22Rv1 (cell line): ENCODE results near the gene ABLIM2.
A peak's percentile ranks its signal among the peaks of the same experiment; 100 is the strongest.

Experiments used
- H3K27ac ChIP-seq: fragments of 450-650 bp; 2 replicates; pipeline ENCODE4 v1.5.1; 2017
- ZFX ChIP-seq: fragments of 450-650 bp; IDR thresholded peaks from 2 replicates; pipeline ENCODE4 v1.6.1; 2017; ENCODE audit warnings: antibody characterized with exemption, borderline replicate concordance
- TF ChIP-seq, protein P1 (sequence below): fragments of 450-650 bp; IDR thresholded peaks from 2 replicates; pipeline ENCODE4 v1.5.1; 2017; ENCODE audit warnings: mild to moderate bottlenecking

Gene ABLIM2

DNA sequence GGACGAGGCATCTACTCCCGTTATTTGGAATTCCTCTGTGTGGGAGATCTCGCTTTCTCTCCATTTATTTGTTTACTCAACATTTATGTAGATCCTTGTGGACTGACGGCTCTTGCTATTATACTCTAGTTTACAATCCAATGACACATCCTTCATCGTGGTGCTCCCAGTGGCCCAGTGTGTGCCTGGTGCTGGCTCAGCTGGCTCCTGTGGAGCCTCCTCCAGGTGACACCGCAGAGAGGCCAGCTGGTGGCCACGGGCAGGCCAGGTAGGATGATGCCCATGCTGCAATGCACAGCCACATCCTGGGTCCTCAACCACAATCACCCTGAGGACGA is 134.9 kb downstream of the ABLIM2 start:
- H3K27ac ChIP-seq = no peak overlapping the region
- TF ChIP-seq, protein P1, sequence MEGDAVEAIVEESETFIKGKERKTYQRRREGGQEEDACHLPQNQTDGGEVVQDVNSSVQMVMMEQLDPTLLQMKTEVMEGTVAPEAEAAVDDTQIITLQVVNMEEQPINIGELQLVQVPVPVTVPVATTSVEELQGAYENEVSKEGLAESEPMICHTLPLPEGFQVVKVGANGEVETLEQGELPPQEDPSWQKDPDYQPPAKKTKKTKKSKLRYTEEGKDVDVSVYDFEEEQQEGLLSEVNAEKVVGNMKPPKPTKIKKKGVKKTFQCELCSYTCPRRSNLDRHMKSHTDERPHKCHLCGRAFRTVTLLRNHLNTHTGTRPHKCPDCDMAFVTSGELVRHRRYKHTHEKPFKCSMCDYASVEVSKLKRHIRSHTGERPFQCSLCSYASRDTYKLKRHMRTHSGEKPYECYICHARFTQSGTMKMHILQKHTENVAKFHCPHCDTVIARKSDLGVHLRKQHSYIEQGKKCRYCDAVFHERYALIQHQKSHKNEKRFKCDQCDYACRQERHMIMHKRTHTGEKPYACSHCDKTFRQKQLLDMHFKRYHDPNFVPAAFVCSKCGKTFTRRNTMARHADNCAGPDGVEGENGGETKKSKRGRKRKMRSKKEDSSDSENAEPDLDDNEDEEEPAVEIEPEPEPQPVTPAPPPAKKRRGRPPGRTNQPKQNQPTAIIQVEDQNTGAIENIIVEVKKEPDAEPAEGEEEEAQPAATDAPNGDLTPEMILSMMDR = no peak
- TF ChIP-seq ZFX = no peak

DNA sequence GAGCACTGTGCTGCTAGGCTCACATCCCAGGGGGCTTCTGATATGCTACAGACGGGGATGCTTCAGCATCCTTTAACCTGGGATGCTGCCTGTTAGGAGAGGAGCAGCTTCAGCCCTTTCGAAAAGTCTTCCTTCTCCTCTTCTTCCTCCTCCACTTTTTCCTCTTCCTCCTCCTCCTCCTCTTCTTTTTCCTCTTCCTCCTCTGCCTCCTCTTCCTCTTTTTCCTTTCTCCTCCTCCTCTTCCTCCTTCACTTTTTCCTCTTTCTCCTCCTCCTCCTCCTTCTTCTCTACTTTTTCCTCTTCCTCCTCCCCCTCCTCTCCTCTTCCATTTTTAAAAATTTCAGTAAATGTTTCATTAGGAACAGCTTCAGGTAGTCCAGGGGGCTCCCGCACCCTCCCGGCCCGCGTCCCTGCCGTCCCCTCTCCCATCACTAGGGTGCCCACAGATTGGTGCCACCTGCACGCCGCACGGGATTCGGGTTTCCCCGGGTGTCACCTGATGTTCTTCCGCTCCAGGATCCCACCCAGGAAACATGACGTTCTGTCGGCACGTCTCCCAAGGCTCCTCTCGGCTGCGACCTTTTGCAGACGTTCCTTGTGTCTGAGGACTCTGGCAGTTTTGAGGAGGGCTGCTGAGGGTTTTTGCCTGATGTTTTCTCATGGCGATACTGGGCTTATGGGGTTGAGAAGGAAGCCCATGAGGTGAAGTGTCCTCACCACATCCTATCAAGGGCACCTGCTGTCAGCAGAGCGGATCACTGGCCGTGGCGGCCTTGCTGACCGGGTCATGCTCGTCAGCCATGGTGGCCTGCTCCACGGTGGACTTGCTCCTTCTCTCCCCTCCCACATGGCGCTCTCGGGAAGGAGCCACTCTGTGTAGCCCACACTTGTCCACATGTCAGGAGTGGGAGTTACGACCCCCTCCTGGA is 135.6 kb downstream of the ABLIM2 start:
- H3K27ac ChIP-seq = no peak overlapping the region
- TF ChIP-seq, protein P1 = no peak
- no peak for TF ChIP-seq ZFX

DNA sequence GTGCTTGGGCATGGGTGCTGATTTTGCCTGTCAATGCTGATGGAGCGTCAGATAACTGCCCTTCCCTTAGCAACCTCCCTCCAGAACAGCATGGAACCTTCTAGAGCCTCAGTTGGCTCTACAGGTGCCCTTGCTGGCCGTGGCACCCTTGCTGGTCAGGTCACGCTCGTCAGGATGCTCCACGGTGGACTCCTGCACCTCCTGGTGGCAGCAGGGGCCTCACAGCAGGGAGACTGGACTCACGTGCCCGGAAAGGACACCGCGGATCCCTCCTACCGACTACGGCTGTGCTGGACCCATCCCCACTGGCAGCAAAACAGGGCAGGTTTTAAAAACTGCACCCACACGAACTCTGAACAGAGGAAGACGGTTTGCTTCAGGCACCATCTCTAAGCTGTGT is 136.8 kb downstream of the ABLIM2 start:
- no peak for TF ChIP-seq ZFX
- no peak overlapping the region for H3K27ac ChIP-seq

DNA sequence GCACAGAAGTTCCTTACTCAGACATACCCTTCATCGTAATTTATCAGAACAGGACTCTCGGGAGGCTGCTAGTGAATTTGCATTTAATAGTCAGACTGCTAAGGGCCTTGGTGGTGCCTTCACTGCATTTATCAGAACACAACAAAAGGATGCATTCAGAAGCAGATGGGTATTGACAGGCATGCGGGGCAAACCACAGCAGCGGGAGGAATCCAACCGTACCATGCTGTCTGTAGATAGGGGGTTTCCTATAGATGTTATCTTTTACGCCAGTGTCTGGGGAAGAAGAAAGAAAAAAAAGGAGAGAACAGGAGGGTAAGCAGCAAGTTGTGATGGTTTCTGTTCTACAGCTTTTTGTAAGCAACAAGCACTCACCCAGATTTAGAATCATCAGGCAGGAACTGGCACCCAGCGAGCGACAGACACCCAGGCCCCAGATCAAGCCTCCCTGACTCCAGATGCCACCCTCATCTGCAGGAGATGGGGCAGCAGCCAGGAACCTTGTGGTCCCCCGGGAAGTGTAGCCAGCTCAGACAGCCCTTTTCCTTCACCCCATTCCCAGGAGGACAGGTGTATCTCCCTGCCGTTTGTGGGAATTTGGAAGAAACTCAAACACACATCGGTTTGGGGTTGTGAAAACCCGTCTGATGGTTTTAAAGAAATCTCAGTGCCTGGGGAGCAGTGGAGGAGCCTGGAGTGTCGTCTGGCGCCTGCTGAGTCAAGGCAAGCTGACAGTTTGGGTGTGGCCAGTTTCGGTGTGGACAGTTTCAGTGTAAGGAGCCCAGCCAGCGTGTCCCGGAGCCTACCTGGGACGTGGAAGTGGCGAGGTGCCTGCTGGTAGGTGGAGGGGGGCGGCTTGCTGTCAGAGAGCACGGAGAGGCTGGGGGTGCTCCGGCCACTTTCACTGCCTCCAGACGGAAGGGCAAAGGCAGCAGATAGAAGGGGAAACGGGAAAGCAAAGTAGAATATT is 138.9 kb downstream of the ABLIM2 start:
- H3K27ac ChIP-seq = no peak overlapping the region
- TF ChIP-seq, protein P1 = no peak
- no peak for TF ChIP-seq ZFX

DNA sequence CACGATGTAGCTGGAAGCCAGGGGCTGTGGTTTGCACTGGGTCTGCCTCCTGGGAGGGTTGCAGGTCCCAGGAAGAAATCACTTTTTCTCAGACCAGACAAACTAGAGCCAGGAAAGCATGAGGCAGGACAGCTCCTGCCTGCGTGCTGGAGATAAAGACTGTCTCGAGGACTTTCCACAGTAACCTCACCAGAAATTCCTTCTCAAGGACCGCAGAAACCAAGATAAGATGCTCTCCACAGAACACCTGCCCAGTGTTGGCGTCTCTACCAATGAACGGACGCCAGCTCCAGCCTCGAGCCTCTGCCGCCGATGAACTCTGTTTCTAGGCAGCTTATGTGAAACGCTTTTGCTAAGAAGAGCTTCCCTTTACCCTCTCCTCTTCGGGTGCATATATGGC is 142.1 kb downstream of the ABLIM2 start:
- TF ChIP-seq ZFX = no peak
- TF ChIP-seq, protein P1 = no peak
- no peak overlapping the region for H3K27ac ChIP-seq

DNA sequence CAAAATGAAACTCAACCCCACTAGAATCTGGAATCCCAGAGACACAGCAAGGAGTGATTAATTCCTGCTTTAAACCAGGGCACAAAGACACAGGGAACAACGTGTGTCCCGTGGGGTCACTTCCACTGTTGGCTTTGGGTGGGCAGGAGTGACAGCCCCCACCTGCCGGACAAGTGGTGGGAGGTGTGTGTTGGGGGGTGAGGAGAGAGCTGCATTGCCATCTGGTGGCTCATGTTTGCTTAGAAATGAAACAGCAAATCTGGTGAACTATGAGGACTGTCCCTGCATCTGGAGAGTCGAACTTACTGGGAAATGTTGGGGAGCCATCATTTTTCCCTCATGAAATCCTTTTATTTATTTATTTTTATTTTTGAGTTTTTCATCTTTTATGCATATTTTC is 143.1 kb downstream of the ABLIM2 start:
- TF ChIP-seq, protein P1 = peak; percentile 35; the same call in 1 of the 2 replicates
- no peak for TF ChIP-seq ZFX
- no peak overlapping the region for H3K27ac ChIP-seq

DNA sequence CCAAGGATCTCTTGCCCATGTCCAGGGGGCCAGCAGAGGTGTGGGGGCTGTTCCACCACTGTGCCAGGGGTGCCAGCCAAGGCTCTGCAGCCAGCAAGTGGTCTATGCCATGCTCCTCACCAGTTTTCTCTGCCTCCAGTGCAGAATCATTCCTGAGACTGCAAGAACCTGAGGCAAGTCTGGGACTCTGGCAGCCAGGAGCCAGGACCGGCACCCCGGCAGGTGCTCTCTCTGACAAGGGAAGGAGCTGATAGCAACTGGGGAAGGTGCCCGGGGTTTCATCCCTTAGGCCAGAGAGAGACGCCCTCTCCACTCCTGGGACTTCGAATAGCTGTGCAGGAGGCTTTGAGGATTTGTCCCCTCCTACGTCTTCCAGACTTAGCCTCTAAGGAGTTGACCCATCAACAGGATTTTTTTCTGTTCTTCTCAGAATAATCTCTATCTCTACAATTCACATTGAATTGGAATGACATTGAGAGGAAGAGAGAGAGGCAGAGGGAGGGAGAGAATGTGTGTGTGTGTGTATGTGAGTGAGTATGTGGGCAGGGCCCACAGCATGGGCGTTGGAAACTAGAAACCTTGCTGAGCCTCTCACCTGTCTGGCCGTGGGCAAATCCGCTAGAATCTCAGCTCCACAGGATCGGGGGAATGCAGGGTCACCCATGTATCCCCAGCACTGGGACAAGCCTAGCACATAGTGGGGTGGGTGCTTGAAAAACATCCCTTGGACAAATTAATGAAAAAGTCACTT is 144.5 kb downstream of the ABLIM2 start:
- TF ChIP-seq, protein P1 = no peak
- TF ChIP-seq ZFX = no peak
- H3K27ac ChIP-seq = no peak overlapping the region
